Measurements from ENCODE around the gene EPHA10.

GRCh38 chr1:37673920-37674319 lies 91.0 kb downstream of the EPHA10 start:
- TF ChIP-seq CTCF (IDR thresholded peaks at IDR 0.05): no peak
- no peak for TF ChIP-seq POLR2A (IDR thresholded peaks at IDR 0.05)
